ENCODE measurements around the gene MRPL40. TPM values are rescaled to one million over a fixed set of nuclear protein-coding genes. Genes with fewer than 3 reads are reported as not detected.

The MRPL40 gene
- total and polyA plus RNA-seq, 2 donors (not counting 1 experiment from before 2014, with no cell fraction given): 12.5 to 21.9 TPM

GRCh38 chr22:19395276-19395675, 37.1 kb upstream of the MRPL40 start:
- no peaks in the 10 kb centered on the region for H3K4me1 ChIP-seq (ENCODE audit: control insufficient read depth in 2 of 2, insufficient read depth in 2 of 2, low read length in 2 of 2)
- no peaks in the 10 kb centered on the region for H3K4me1 Mint-ChIP-seq
- ChIA-PET CTCF (interaction anchor here (1.1 kb wide), 1 partner anchor 97 kb away, joined by 3 read pairs; no protein-coding TSS in a partner anchor), POLR2A (no interaction called here)
- H3K4me3 ChIP-seq (ENCODE audit: control extremely low read depth in 1 of 5, extremely low read depth in 1 of 5, insufficient read depth in 1 of 5, low read depth in 2 of 5, low read length in 4 of 5): no peak overlapping the region
- no peak overlapping the region for H3K27ac ChIP-seq (ENCODE audit: low read length in 2 of 2)
- no peaks in the 10 kb centered on the region for H4K20me1 ChIP-seq (ENCODE audit: control insufficient read depth, insufficient read depth, low read length, poor library complexity, severe bottlenecking)
- no peak for DNase-seq
- no peaks in the 10 kb centered on the region for H3K79me2 ChIP-seq (ENCODE audit: control insufficient read depth, insufficient read depth, low read length)
- WGBS (ENCODE audit: insufficient coverage): 100% methylated on average over 3 of the region's 4 CpGs
- no peaks in the 10 kb centered on the region for H3K9me3 ChIP-seq (ENCODE audit: control extremely low read depth in 1 of 3, control insufficient read depth in 2 of 3, insufficient read depth in 1 of 3, low read length in 2 of 3)
- H3K9me3 Mint-ChIP-seq (ENCODE audit: insufficient read depth): no peaks in the 10 kb centered on the region
- no peak for ATAC-seq (ENCODE audit: low read depth)
- no peak overlapping the region for H3K9ac ChIP-seq (ENCODE audit: low read length)
- no peak overlapping the region for H3K27ac Mint-ChIP-seq
- peaks cover 0 to 70% of the 10 kb centered on the region in 2 experiments for H3K36me3 ChIP-seq (replicated peaks in 1 of 2; ENCODE audit: control extremely low read depth in 1 of 2, control insufficient read depth in 1 of 2, extremely low read depth in 1 of 2, insufficient read depth in 2 of 2, low read length in 1 of 2)
- no peak overlapping the region for H3K4me3 Mint-ChIP-seq
- H3K27me3 ChIP-seq (replicated peaks in 1 of 4; ENCODE audit: control extremely low read depth in 1 of 4, control insufficient read depth in 3 of 4, insufficient read depth in 4 of 4, low read length in 3 of 4): no peaks in the 10 kb centered on the region
- intact Hi-C loops (cut with micrococcal nuclease): no loop called here
- no peak for TF ChIP-seq EZH2 (IDR thresholded peaks at IDR 0.05; ENCODE audit: borderline replicate concordance, insufficient read depth, low read depth, low read length, poor library complexity, severe bottlenecking)
- TF ChIP-seq CTCF (IDR thresholded peaks at IDR 0.05): no peak
- no peak overlapping the region for H2AFZ ChIP-seq (ENCODE audit: insufficient read depth, low read depth, low read length, poor library complexity, severe bottlenecking)
- no peak overlapping the region for H3K4me2 ChIP-seq (replicated peaks; ENCODE audit: low read depth, low read length, poor library complexity, severe bottlenecking)
- no peaks in the 10 kb centered on the region for H3K27me3 Mint-ChIP-seq

- H3K4me2 ChIP-seq (replicated peaks; ENCODE audit: low read depth, low read length, poor library complexity, severe bottlenecking): no peak overlapping the region
- no peak overlapping the region for H3K4me3 ChIP-seq (ENCODE audit: control extremely low read depth in 1 of 5, extremely low read depth in 1 of 5, insufficient read depth in 1 of 5, low read depth in 2 of 5, low read length in 4 of 5)
- no peaks in the 10 kb centered on the region for H3K4me1 ChIP-seq (ENCODE audit: control insufficient read depth in 2 of 2, insufficient read depth in 2 of 2, low read length in 2 of 2)
- no peaks in the 10 kb centered on the region for H4K20me1 ChIP-seq (ENCODE audit: control insufficient read depth, insufficient read depth, low read length, poor library complexity, severe bottlenecking)
- no peaks in the 10 kb centered on the region for H3K9me3 ChIP-seq (ENCODE audit: control extremely low read depth in 1 of 3, control insufficient read depth in 2 of 3, insufficient read depth in 1 of 3, low read length in 2 of 3)
- ATAC-seq (ENCODE audit: low read depth) (no peak), DNase-seq (no peak)
- H3K9ac ChIP-seq (ENCODE audit: low read length): no peak overlapping the region
- H3K27me3 ChIP-seq (replicated peaks in 1 of 4; ENCODE audit: control extremely low read depth in 1 of 4, control insufficient read depth in 3 of 4, insufficient read depth in 4 of 4, low read length in 3 of 4): no peaks in the 10 kb centered on the region
- TF ChIP-seq EZH2 (IDR thresholded peaks at IDR 0.05; ENCODE audit: borderline replicate concordance, insufficient read depth, low read depth, low read length, poor library complexity, severe bottlenecking): no peak
- TF ChIP-seq CTCF (IDR thresholded peaks at IDR 0.05): no peak
- no peak overlapping the region for H3K27ac ChIP-seq (ENCODE audit: low read length in 2 of 2)
- CTCF ChIA-PET: no interaction called here
- no peaks in the 10 kb centered on the region for H3K27me3 Mint-ChIP-seq
- WGBS (ENCODE audit: insufficient coverage): 95% methylated on average over 4 of the region's 6 CpGs
- H3K4me1 Mint-ChIP-seq: no peaks in the 10 kb centered on the region
- H3K9me3 Mint-ChIP-seq (ENCODE audit: insufficient read depth): no peaks in the 10 kb centered on the region
- no peak overlapping the region for H3K27ac Mint-ChIP-seq
- intact Hi-C loops (cut with micrococcal nuclease): no loop called here
- peaks cover 0 to 77% of the 10 kb centered on the region in 2 experiments for H3K36me3 ChIP-seq (replicated peaks in 1 of 2; ENCODE audit: control extremely low read depth in 1 of 2, control insufficient read depth in 1 of 2, extremely low read depth in 1 of 2, insufficient read depth in 2 of 2, low read length in 1 of 2)
- no peaks in the 10 kb centered on the region for H3K79me2 ChIP-seq (ENCODE audit: control insufficient read depth, insufficient read depth, low read length)
- no peak overlapping the region for H2AFZ ChIP-seq (ENCODE audit: insufficient read depth, low read depth, low read length, poor library complexity, severe bottlenecking)
- no peak overlapping the region for H3K4me3 Mint-ChIP-seq
- POLR2A ChIA-PET: interaction anchor here (0.6 kb wide), 1 partner anchor 18 kb away, joined by 6 read pairs; no protein-coding TSS in a partner anchor
These were observed 35.8 kb upstream of the MRPL40 start for GRCh38 chr22:19396561-19396933.
